ENCODE results near the gene POLR2J3. TPM values are rescaled to one million over a fixed set of nuclear protein-coding genes. Genes with fewer than 3 reads are reported as not detected.
A peak's percentile ranks its signal among the peaks of the same experiment; 100 is the strongest.
"Not testable (repeated sequence)": the region's sequence is repeated elsewhere in the genome, so short reads cannot be mapped to it uniquely, and the experiment has no call there.

The POLR2J3 gene
- polyA plus RNA-seq, 1 of the 3 experiments (the other 2 are of a cell fraction): 47.8 TPM

GRCh38 chr7:102535062-102535615 is 37.2 kb downstream of the POLR2J3 start:
- H3K4me3 ChIP-seq (ENCODE audit: low read depth in 2 of 2, low read length in 1 of 2); CTCF ChIA-PET; H3K36me3 ChIP-seq (replicated peaks in 1 of 2; ENCODE audit: control insufficient read depth in 1 of 2, insufficient read depth in 2 of 2, low read length in 1 of 2); H3K4me1 ChIP-seq (ENCODE audit: control insufficient read depth in 1 of 2, insufficient read depth in 2 of 2, low read depth in 1 of 2, low read length in 1 of 2); DNase-seq; H3F3A ChIP-seq (replicated peaks; ENCODE audit: insufficient read depth); H3K79me2 ChIP-seq (ENCODE audit: insufficient read depth); H3K9me2 ChIP-seq; H3K27me3 ChIP-seq (ENCODE audit: insufficient read depth); H4K20me1 ChIP-seq (ENCODE audit: insufficient read depth); H3K9me3 ChIP-seq; H2AFZ ChIP-seq (ENCODE audit: low read depth); POLR2A ChIA-PET; H3K4me2 ChIP-seq; H3K9ac ChIP-seq: not testable (repeated sequence)
- 74% methylated on average over 5 of the region's 8 CpGs for WGBS (ENCODE audit: low lambda C conversion rate)
- H3K27ac ChIP-seq (ENCODE audit: low read depth in 2 of 2, low read length in 1 of 2): peak overlapping the region in 1 of 2 experiments; percentile 60; a peak in 2 of 4 replicates

GRCh38 chr7:102532127-102532526 is 40.3 kb downstream of the POLR2J3 start:
- H3F3A ChIP-seq (replicated peaks; ENCODE audit: insufficient read depth); CTCF ChIA-PET; H3K4me2 ChIP-seq; H3K9me2 ChIP-seq; H2AFZ ChIP-seq (ENCODE audit: low read depth); H3K4me3 ChIP-seq (ENCODE audit: low read depth in 2 of 2, low read length in 1 of 2); H3K36me3 ChIP-seq (replicated peaks in 1 of 2; ENCODE audit: control insufficient read depth in 1 of 2, insufficient read depth in 2 of 2, low read length in 1 of 2); H4K20me1 ChIP-seq (ENCODE audit: insufficient read depth); H3K79me2 ChIP-seq (ENCODE audit: insufficient read depth); DNase-seq; H3K9ac ChIP-seq; H3K9me3 ChIP-seq; POLR2A ChIA-PET; H3K27me3 ChIP-seq (ENCODE audit: insufficient read depth); H3K4me1 ChIP-seq (ENCODE audit: control insufficient read depth in 1 of 2, insufficient read depth in 2 of 2, low read depth in 1 of 2, low read length in 1 of 2): not testable (repeated sequence)
- peak overlapping the region; percentile 50 to 68 for H3K27ac ChIP-seq (ENCODE audit: low read depth in 2 of 2, low read length in 1 of 2)
- whole genome bisulfite sequencing (ENCODE audit: low lambda C conversion rate): 80% methylated on average over 2 of the region's 2 CpGs

- H3K4me2 ChIP-seq; H3K4me1 ChIP-seq (ENCODE audit: control insufficient read depth in 1 of 2, insufficient read depth in 2 of 2, low read depth in 1 of 2, low read length in 1 of 2); H3K27me3 ChIP-seq (ENCODE audit: insufficient read depth); H3K4me3 ChIP-seq (ENCODE audit: low read depth in 2 of 2, low read length in 1 of 2); DNase-seq; H4K20me1 ChIP-seq (ENCODE audit: insufficient read depth); H3F3A ChIP-seq (replicated peaks; ENCODE audit: insufficient read depth); CTCF ChIA-PET; H3K27ac ChIP-seq (ENCODE audit: low read depth in 2 of 2, low read length in 1 of 2); H3K36me3 ChIP-seq (replicated peaks in 1 of 2; ENCODE audit: control insufficient read depth in 1 of 2, insufficient read depth in 2 of 2, low read length in 1 of 2); POLR2A ChIA-PET; H3K79me2 ChIP-seq (ENCODE audit: insufficient read depth); H3K9me2 ChIP-seq; H2AFZ ChIP-seq (ENCODE audit: low read depth); H3K9ac ChIP-seq; H3K9me3 ChIP-seq: not testable (repeated sequence)
- 41% methylated on average over 5 of the region's 7 CpGs for WGBS (ENCODE audit: low lambda C conversion rate)
Measured at GRCh38 chr7:102531583-102531982, 40.8 kb downstream of the POLR2J3 start.

- H3K27me3 ChIP-seq (ENCODE audit: insufficient read depth); CTCF ChIA-PET; H3K9ac ChIP-seq; H3K79me2 ChIP-seq (ENCODE audit: insufficient read depth); H2AFZ ChIP-seq (ENCODE audit: low read depth); H3K9me3 ChIP-seq; H3K4me3 ChIP-seq (ENCODE audit: low read depth in 2 of 2, low read length in 1 of 2); H3K4me2 ChIP-seq; H3K36me3 ChIP-seq (replicated peaks in 1 of 2; ENCODE audit: control insufficient read depth in 1 of 2, insufficient read depth in 2 of 2, low read length in 1 of 2); POLR2A ChIA-PET; H3K9me2 ChIP-seq; DNase-seq; H3K27ac ChIP-seq (ENCODE audit: low read depth in 2 of 2, low read length in 1 of 2); H4K20me1 ChIP-seq (ENCODE audit: insufficient read depth); H3F3A ChIP-seq (replicated peaks; ENCODE audit: insufficient read depth); H3K4me1 ChIP-seq (ENCODE audit: control insufficient read depth in 1 of 2, insufficient read depth in 2 of 2, low read depth in 1 of 2, low read length in 1 of 2): not testable (repeated sequence)
- 97% methylated on average over 5 of the region's 13 CpGs for WGBS (ENCODE audit: low lambda C conversion rate)
Measured at GRCh38 chr7:102527822-102528793, 44.3 kb downstream of the POLR2J3 start.

GRCh38 chr7:102527182-102527581 is 45.2 kb downstream of the POLR2J3 start:
- POLR2A ChIA-PET; H3K9me3 ChIP-seq; H3K27me3 ChIP-seq (ENCODE audit: insufficient read depth); H3K9me2 ChIP-seq; H4K20me1 ChIP-seq (ENCODE audit: insufficient read depth); H3K9ac ChIP-seq; H3K4me1 ChIP-seq (ENCODE audit: control insufficient read depth in 1 of 2, insufficient read depth in 2 of 2, low read depth in 1 of 2, low read length in 1 of 2); DNase-seq; H3K27ac ChIP-seq (ENCODE audit: low read depth in 2 of 2, low read length in 1 of 2); H2AFZ ChIP-seq (ENCODE audit: low read depth); H3K36me3 ChIP-seq (replicated peaks in 1 of 2; ENCODE audit: control insufficient read depth in 1 of 2, insufficient read depth in 2 of 2, low read length in 1 of 2); H3K4me3 ChIP-seq (ENCODE audit: low read depth in 2 of 2, low read length in 1 of 2); H3K4me2 ChIP-seq; H3F3A ChIP-seq (replicated peaks; ENCODE audit: insufficient read depth); H3K79me2 ChIP-seq (ENCODE audit: insufficient read depth); CTCF ChIA-PET: not testable (repeated sequence)
- 88% methylated on average over 1 of the region's 8 CpGs for WGBS (ENCODE audit: low lambda C conversion rate)

- H3K9ac ChIP-seq; H3K27ac ChIP-seq (ENCODE audit: low read depth in 2 of 2, low read length in 1 of 2); CTCF ChIA-PET; H3K79me2 ChIP-seq (ENCODE audit: insufficient read depth); H3K36me3 ChIP-seq (replicated peaks in 1 of 2; ENCODE audit: control insufficient read depth in 1 of 2, insufficient read depth in 2 of 2, low read length in 1 of 2); H3K27me3 ChIP-seq (ENCODE audit: insufficient read depth); H4K20me1 ChIP-seq (ENCODE audit: insufficient read depth); DNase-seq; H2AFZ ChIP-seq (ENCODE audit: low read depth); H3K9me2 ChIP-seq; H3K4me2 ChIP-seq; H3F3A ChIP-seq (replicated peaks; ENCODE audit: insufficient read depth); POLR2A ChIA-PET; H3K4me1 ChIP-seq (ENCODE audit: control insufficient read depth in 1 of 2, insufficient read depth in 2 of 2, low read depth in 1 of 2, low read length in 1 of 2); H3K4me3 ChIP-seq (ENCODE audit: low read depth in 2 of 2, low read length in 1 of 2); H3K9me3 ChIP-seq: not testable (repeated sequence)
- 88% methylated on average over 1 of the region's 2 CpGs for WGBS (ENCODE audit: low lambda C conversion rate)
Measured at GRCh38 chr7:102524803-102525202, 47.6 kb downstream of the POLR2J3 start.

All from SK-N-SH (cell line).